Gastroesophageal sphincter (tissue), 3 donors: Measurements from ENCODE around the gene GRM8.

Experiments
- POLR2A ChIP-seq, 2 donors: fragments of 450-650 bp; IDR thresholded peaks; one replicate each; pipeline ENCODE4 v1.6.1; 2017; ENCODE audit warnings: antibody characterized with exemption in 2 of 2, mild to moderate bottlenecking in 2 of 2, moderate library complexity in 1 of 2
- TF ChIP-seq, protein P1 (sequence below), 4 experiments: fragments of 200-600 bp in 2 of 4; fragments of 450-650 bp in 2 of 4; sonication (generic) in 1 of 4; IDR thresholded peaks; one replicate each; pipeline ENCODE4 v1.5.1; 2017 to 2019; ENCODE audit warnings: antibody characterized with exemption in 4 of 4, mild to moderate bottlenecking in 2 of 4, moderate library complexity in 2 of 4

GRCh38 chr7:126702242-126703016 lies 550.3 kb downstream of the GRM8 start:
- TF ChIP-seq, protein P1, sequence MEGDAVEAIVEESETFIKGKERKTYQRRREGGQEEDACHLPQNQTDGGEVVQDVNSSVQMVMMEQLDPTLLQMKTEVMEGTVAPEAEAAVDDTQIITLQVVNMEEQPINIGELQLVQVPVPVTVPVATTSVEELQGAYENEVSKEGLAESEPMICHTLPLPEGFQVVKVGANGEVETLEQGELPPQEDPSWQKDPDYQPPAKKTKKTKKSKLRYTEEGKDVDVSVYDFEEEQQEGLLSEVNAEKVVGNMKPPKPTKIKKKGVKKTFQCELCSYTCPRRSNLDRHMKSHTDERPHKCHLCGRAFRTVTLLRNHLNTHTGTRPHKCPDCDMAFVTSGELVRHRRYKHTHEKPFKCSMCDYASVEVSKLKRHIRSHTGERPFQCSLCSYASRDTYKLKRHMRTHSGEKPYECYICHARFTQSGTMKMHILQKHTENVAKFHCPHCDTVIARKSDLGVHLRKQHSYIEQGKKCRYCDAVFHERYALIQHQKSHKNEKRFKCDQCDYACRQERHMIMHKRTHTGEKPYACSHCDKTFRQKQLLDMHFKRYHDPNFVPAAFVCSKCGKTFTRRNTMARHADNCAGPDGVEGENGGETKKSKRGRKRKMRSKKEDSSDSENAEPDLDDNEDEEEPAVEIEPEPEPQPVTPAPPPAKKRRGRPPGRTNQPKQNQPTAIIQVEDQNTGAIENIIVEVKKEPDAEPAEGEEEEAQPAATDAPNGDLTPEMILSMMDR (IDR thresholded peaks at IDR 0.05) = no peak
- no peak for TF ChIP-seq POLR2A (IDR thresholded peaks at IDR 0.05)
